HG03432 (cell line): ENCODE measurements around the gene RASAL3.
"Not testable (repeated sequence)": the region's sequence is repeated elsewhere in the genome, so short reads cannot be mapped to it uniquely, and the experiment has no call there.

Experiments
- ATAC-seq: cut with Tn5 transposase; IDR thresholded peaks from one replicate; pipeline ENCODE4 v1.9.1; 2021; ENCODE audit warnings: mild to moderate bottlenecking, moderate library complexity; ENCODE audit not compliant: unreplicated experiment

The RASAL3 gene

DNA sequence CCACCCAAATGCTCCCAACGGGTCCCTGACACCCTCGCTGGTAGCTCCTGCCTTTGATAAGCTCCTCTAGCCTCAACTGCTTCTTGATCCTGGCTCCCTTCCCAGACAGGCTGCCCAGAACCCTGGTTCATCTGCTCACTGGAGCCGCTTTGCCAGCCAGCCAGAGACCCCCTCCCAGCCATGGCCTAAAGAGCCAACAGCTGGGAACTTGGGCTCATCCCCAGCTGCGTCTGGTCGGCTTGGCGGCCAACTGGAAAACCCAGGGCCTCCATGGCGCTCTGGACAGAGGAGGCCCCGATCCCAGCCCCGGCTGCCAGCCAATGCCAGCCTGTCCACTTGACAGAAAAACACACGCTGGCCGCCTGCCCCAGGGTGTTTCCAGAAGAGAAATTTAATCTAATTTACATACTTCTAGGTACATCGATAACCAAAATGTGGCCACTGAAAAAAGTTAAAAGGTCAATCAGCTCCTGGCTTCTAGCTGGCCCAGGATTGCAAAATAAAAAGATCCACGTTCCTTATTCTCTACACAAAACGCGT, 42.6 kb downstream of the RASAL3 start:
- no peak for ATAC-seq

- ATAC-seq, result no peak
Observed at GRCh38 chr19:15421136-15421695, 43.1 kb downstream of the RASAL3 start.

DNA sequence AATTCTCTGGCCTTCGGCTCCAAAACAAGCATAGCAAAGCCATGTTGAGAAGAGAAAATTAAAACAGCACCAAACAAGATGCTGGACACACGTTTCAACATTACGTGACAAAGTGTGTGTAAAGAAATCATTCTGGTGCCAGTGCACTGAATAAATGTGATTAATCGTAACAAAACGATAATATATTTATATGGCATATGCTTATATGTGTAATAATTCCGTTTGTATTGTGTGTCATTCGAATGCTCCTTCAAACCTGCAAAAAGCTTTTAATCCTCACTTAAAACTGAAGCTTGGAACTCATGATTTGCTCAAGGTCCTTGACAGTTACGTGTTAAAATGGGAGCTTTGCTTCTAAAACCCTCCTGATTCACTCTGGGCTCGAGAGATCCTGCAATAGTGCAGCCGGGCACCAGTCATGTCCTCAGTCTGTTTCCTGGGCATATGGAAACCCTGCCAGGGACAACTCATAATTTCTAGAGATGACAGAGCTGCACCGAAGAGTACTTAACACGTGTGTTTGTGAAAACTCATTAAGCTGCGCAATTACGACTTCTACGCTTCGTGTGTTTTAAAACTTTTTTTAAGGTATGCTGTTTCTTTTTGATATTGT, 44.8 kb downstream of the RASAL3 start:
- no peak for ATAC-seq

GRCh38 chr19:15418579-15419412, 45.5 kb downstream of the RASAL3 start, which contains the start of gene AKAP8L:
Gene AKAP8L (minus strand): TSS chr19:15418988. CDS start chr19:15418923, 65 bp downstream.
- peak; percentile 91 for ATAC-seq

DNA sequence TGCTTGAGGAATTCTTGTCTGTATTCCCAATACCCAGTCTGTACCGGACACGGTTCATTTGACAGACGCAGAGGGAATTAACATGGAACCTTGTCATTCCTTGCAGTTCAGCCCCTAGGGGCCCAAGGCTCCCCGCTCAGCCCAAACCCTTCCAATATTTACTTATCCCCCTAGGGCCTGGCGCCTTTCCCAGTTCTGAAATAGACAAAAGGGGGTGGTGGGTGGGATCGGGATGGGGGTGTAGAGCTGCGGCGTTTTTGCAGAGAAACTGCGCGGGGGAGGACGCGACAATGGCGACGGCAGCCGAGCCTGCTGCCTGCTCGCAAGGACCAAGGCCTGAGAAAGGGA, 46.1 kb downstream of the RASAL3 start:
- no peak for ATAC-seq

- no peak for ATAC-seq
Observed at GRCh38 chr19:15417699-15418098, 46.6 kb downstream of the RASAL3 start.

DNA sequence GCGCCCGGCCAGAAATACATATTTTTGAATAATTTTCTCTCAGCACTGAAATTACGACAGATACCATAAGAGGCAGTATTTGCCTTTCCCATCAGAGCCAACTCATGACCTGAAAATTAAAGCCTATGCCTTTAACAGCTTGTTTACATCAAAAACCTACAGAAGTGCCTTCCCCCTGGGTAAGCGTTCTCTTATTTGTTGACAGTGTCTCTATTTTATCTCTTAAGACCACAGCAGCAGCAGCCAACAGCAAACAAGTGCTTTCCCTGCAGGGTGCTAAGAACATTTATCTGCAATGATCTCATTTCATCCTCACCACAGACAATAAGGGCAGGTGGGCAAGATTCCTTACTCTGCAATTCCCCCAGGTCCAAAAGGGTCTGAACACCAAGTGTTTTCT, 51.5 kb downstream of the RASAL3 start:
- ATAC-seq, result no peak

- not testable (repeated sequence) for ATAC-seq
Observed at GRCh38 chr19:15411351-15411750, 53.0 kb downstream of the RASAL3 start.

- no peak for ATAC-seq
Observed at GRCh38 chr19:15404780-15405211, 59.5 kb downstream of the RASAL3 start.

- no peak for ATAC-seq
Observed at GRCh38 chr19:15404097-15404779, 60.1 kb downstream of the RASAL3 start.

- ATAC-seq, result no peak
Observed at GRCh38 chr19:15403151-15403531, 61.2 kb downstream of the RASAL3 start.

- ATAC-seq, result no peak
Observed at GRCh38 chr19:15402411-15403150, 61.8 kb downstream of the RASAL3 start.
